ENCODE data around the gene ELAVL3. TPM values are rescaled to one million over a fixed set of nuclear protein-coding genes. Genes with fewer than 3 reads are reported as not detected.
"Not testable (repeated sequence)": the region's sequence is repeated elsewhere in the genome, so short reads cannot be mapped to it uniquely, and the experiment has no call there.

The ELAVL3 gene
- polyA plus RNA-seq, 2 of the 4 experiments (the other 2 are of a cell fraction) = 0.01 TPM; not detected in 1

DNA sequence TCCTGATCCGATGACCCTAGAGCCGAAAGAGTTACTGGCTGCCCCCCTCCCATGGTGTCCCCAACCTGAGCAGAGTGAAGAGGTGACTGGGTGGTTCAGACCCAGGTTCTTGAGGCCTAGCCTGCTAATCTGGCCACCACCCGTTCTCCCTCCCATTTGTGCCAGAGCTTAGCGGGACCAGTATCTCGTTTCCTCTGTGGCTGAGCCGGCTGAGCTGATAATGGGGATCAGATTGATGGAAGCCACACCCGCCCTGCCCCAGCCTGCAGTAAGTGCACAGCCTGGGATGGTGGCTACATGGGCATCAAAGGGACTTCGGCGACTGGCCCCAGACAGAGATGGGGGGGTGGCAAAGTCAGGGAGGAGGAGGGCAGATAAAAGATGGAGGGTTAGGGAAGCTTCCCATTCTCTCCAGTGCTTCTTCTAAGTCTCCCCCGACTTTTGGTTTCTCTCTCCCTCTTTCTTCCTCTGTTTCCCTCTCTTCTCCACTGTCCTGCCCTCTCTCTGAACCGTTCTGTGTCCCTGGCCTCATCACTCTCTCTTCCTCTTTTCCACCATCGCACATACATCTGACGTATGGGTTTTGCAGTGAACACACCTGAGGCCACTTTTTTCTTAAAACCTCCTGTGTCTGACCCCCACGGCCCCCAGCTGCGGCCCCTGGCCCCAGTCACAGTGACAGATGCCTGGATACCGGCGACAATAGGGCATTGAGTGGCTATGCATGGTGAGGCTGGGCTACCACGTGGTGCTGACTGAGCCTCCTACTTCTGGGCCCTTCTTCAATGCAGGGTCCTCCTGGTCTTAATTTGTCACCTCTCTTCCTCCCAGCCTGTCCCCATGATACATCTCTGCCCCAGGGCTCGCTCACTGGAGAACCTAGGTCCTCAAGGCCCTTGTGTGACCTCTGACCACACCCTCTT, 2.4 kb downstream of the ELAVL3 start:
- WGBS (ENCODE audit: missing lambda C conversion rate) = 76% methylated on average over 19 of the region's 19 CpGs
- TF ChIP-seq FOSB (CRISPR knock-in tag; IDR thresholded peaks at IDR 0.05) (no peak), RFX5 (IDR thresholded peaks at IDR 0.05) (no peak), HOXA7 (CRISPR knock-in tag; IDR thresholded peaks at IDR 0.05) (no peak)
- no peak for DNase-seq (ENCODE audit: low read depth in 1 of 2, low spot score in 1 of 2)
- H3K4me3 ChIP-seq = no peak overlapping the region
- ChIA-PET CTCF (interaction anchor here (1.0 to 2.0 kb wide), 3 partner anchors 43 to 184 kb away, joined by 4 to 9 read pairs (median 5); partner anchors contain the start of genes ODAD3 and PRKCSH), POLR2A (no interaction called here)
- no peak for ATAC-seq
- H3K27ac ChIP-seq = no peak overlapping the region
- no peak for FAIRE-seq
- no peak overlapping the region for H3K4me2 ChIP-seq
- H3K4me1 ChIP-seq = 0 out of 3 replicates have a peak, but pooled peaks cover 3% of the 10 kb centered on the region
- no peaks in the 10 kb centered on the region for H3K9me3 ChIP-seq

DNA sequence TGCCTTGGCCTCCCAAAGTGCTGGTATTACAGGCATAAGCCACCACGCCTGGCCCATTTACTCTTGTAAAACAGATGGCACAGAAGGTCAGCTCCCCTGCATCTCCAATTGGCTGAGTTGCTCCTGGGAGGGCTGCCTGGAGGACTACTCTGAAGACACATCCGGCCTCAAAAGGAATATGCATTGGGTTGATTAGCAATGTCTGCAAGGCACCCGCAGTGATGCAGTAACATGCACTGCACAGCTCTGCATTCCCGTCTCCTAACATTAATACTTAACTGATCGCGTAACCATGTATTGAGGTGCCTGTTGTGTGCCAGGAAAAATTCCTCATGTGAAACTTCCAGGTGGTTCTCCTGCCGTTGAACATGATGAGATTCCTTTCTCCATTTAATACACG, 5.0 kb downstream of the ELAVL3 start:
- no peak for TF ChIP-seq FOSL2 (IDR thresholded peaks at IDR 0.05)
- no peak for TF ChIP-seq FOSL2 (CRISPR knock-in tag; IDR thresholded peaks at IDR 0.05)
- TF ChIP-seq, protein P1, sequence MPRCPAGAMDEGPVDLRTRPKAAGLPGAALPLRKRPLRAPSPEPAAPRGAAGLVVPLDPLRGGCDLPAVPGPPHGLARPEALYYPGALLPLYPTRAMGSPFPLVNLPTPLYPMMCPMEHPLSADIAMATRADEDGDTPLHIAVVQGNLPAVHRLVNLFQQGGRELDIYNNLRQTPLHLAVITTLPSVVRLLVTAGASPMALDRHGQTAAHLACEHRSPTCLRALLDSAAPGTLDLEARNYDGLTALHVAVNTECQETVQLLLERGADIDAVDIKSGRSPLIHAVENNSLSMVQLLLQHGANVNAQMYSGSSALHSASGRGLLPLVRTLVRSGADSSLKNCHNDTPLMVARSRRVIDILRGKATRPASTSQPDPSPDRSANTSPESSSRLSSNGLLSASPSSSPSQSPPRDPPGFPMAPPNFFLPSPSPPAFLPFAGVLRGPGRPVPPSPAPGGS (IDR thresholded peaks at IDR 0.05) = no peak
- TF ChIP-seq, protein P2, sequence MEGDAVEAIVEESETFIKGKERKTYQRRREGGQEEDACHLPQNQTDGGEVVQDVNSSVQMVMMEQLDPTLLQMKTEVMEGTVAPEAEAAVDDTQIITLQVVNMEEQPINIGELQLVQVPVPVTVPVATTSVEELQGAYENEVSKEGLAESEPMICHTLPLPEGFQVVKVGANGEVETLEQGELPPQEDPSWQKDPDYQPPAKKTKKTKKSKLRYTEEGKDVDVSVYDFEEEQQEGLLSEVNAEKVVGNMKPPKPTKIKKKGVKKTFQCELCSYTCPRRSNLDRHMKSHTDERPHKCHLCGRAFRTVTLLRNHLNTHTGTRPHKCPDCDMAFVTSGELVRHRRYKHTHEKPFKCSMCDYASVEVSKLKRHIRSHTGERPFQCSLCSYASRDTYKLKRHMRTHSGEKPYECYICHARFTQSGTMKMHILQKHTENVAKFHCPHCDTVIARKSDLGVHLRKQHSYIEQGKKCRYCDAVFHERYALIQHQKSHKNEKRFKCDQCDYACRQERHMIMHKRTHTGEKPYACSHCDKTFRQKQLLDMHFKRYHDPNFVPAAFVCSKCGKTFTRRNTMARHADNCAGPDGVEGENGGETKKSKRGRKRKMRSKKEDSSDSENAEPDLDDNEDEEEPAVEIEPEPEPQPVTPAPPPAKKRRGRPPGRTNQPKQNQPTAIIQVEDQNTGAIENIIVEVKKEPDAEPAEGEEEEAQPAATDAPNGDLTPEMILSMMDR (IDR thresholded peaks at IDR 0.05) = no peak
- no peak for TF ChIP-seq HOXB13 (CRISPR knock-in tag; IDR thresholded peaks at IDR 0.05; ENCODE audit: low read depth)
- TF ChIP-seq GATA3 (IDR thresholded peaks at IDR 0.05; ENCODE audit: borderline replicate concordance) = no peak
- no peak for TF ChIP-seq TP53 (CRISPR knock-in tag; IDR thresholded peaks at IDR 0.05)
- no peak for TF ChIP-seq MAFK (IDR thresholded peaks at IDR 0.05; ENCODE audit: partially characterized antibody)
- no peak for TF ChIP-seq ZFP36 (IDR thresholded peaks at IDR 0.05; ENCODE audit: borderline replicate concordance, partially characterized antibody)
- TF ChIP-seq HEYL (CRISPR knock-in tag; IDR thresholded peaks at IDR 0.05) = no peak
- TF ChIP-seq, protein P3, sequence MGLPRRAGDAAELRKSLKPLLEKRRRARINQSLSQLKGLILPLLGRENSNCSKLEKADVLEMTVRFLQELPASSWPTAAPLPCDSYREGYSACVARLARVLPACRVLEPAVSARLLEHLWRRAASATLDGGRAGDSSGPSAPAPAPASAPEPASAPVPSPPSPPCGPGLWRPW (IDR thresholded peaks at IDR 0.05) = no peak
- TF ChIP-seq, protein P4, sequence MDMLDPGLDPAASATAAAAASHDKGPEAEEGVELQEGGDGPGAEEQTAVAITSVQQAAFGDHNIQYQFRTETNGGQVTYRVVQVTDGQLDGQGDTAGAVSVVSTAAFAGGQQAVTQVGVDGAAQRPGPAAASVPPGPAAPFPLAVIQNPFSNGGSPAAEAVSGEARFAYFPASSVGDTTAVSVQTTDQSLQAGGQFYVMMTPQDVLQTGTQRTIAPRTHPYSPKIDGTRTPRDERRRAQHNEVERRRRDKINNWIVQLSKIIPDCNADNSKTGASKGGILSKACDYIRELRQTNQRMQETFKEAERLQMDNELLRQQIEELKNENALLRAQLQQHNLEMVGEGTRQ (IDR thresholded peaks at IDR 0.05) = no peak
- TF ChIP-seq HOXB5 (CRISPR knock-in tag; IDR thresholded peaks at IDR 0.05) = no peak
- WGBS (ENCODE audit: missing lambda C conversion rate) = 75% methylated on average over 8 of the region's 8 CpGs
- no peaks in the 10 kb centered on the region for H3K9me3 ChIP-seq
- CTCF ChIA-PET = interaction anchor here (1.1 kb wide), 1 partner anchor 95 kb away, joined by 3 read pairs; no protein-coding TSS in a partner anchor
- DNase-seq (ENCODE audit: low read depth in 1 of 2, low spot score in 1 of 2) (no peak), ATAC-seq (no peak), FAIRE-seq (no peak)
- H3K4me1 ChIP-seq = no peaks in the 10 kb centered on the region
- H3K4me2 ChIP-seq = no peak overlapping the region
- POLR2A ChIA-PET = no interaction called here
- H3K27ac ChIP-seq = no peak overlapping the region
- H3K4me3 ChIP-seq = no peak overlapping the region

DNA sequence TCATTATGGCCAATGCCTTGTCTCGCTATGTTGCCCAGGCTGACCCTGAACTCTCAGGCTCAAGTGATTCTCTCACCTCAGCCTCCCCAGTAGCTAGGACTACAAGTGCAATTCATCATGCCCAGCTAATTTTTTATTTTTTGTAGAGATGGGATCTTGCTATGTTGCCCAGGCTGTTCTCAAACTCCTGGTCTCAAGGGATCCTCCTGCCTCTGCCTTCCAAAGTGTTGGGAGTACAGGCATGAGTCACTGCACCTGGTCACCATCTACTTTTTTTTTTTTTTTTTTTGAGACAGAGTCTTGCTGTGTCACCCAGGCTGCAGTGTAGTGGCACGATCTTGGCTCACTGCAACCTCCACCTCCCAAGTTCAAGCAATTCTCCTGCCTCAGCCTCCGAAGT, 5.5 kb downstream of the ELAVL3 start:
- H3K4me1 ChIP-seq; H3K4me2 ChIP-seq; H3K9me3 ChIP-seq; FAIRE-seq; H3K4me3 ChIP-seq; DNase-seq (ENCODE audit: low read depth in 1 of 2, low spot score in 1 of 2); ATAC-seq; H3K27ac ChIP-seq; POLR2A ChIA-PET: not testable (repeated sequence)
- CTCF ChIA-PET = interaction anchor here (0.6 to 1.1 kb wide), 2 partner anchors 94 to 430 kb away, joined by 3 read pairs; no protein-coding TSS in a partner anchor
- 90% methylated on average over 3 of the region's 3 CpGs for WGBS (ENCODE audit: missing lambda C conversion rate)
